ENCODE results near the gene METRNL. TPM values are rescaled to one million over a fixed set of nuclear protein-coding genes. Genes with fewer than 3 reads are reported as not detected.
A peak's percentile ranks its signal among the peaks of the same experiment; 100 is the strongest.
"Not testable (repeated sequence)": the region's sequence is repeated elsewhere in the genome, so short reads cannot be mapped to it uniquely, and the experiment has no call there.

The METRNL gene
- total RNA-seq, 1 donor from 2014 or later, result 63.8 TPM

DNA sequence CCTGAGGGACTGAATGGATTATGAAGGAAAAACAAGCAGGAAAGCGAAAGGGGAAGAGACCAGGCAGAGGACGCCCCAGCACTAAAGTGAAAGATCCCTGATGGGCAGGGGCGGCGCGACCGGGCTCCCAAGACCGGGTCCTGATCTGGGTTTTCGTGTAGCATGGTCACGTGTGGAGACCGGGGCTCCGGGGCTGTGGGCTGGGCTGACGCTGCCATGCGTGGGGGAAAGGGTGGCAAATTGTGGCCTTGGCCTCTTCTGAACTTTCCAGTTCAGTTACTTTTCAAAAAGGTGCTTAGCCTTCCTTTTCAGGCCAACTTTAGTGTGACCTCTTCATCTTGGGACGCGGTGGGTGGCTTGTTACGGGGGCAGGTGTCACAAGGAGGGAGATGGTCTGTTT lies 57.5 kb downstream of the METRNL start:
- H3K27ac Mint-ChIP-seq (ENCODE audit: unreplicated experiment), result no peak overlapping the region
- DNase-seq (ENCODE audit: low spot score), result peak; percentile 79
- H3K9me3 Mint-ChIP-seq (ENCODE audit: low read depth), result peaks cover 4% of the 10 kb centered on the region
- TF ChIP-seq, protein P1, sequence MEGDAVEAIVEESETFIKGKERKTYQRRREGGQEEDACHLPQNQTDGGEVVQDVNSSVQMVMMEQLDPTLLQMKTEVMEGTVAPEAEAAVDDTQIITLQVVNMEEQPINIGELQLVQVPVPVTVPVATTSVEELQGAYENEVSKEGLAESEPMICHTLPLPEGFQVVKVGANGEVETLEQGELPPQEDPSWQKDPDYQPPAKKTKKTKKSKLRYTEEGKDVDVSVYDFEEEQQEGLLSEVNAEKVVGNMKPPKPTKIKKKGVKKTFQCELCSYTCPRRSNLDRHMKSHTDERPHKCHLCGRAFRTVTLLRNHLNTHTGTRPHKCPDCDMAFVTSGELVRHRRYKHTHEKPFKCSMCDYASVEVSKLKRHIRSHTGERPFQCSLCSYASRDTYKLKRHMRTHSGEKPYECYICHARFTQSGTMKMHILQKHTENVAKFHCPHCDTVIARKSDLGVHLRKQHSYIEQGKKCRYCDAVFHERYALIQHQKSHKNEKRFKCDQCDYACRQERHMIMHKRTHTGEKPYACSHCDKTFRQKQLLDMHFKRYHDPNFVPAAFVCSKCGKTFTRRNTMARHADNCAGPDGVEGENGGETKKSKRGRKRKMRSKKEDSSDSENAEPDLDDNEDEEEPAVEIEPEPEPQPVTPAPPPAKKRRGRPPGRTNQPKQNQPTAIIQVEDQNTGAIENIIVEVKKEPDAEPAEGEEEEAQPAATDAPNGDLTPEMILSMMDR (IDR thresholded peaks at IDR 0.05), result no peak
- H3K27me3 Mint-ChIP-seq (ENCODE audit: low read depth), result peaks cover 5% of the 10 kb centered on the region
- no peak overlapping the region for H3K4me3 Mint-ChIP-seq (ENCODE audit: unreplicated experiment)
- H3K4me1 Mint-ChIP-seq (ENCODE audit: low read depth), result peaks cover 3% of the 10 kb centered on the region
- H3K36me3 Mint-ChIP-seq (ENCODE audit: low read depth), result no peaks in the 10 kb centered on the region

DNA sequence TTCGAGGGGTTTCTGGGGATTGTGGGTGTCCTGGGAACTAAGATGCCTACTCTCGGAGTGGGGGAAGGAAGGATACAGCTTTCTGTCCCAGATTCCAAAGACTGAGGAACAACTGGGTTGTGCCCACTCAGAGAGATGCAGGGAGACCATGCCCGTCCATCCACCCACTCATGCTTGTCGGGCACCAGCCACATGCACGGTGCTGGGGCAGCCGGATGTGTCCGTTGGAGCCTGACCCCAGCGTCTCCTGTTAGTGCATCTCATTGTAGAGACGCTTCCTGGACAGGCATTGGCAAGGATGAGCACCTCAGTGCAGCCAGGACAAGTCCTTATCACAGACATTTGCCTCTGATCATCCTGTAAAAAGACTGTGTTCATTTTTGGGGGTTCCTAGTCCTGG lies 58.1 kb downstream of the METRNL start:
- Mint-ChIP-seq H3K27me3 (ENCODE audit: low read depth) (peaks cover 5% of the 10 kb centered on the region), H3K27ac (ENCODE audit: unreplicated experiment) (no peak overlapping the region), H3K4me3 (ENCODE audit: unreplicated experiment) (no peak overlapping the region), H3K4me1 (ENCODE audit: low read depth) (peaks cover 3% of the 10 kb centered on the region), H3K9me3 (ENCODE audit: low read depth) (peaks cover 9% of the 10 kb centered on the region), H3K36me3 (ENCODE audit: low read depth) (peaks cover 3% of the 10 kb centered on the region)
- DNase-seq (ENCODE audit: low spot score), result peak; percentile 57
- TF ChIP-seq, protein P1 (IDR thresholded peaks at IDR 0.05), result no peak

DNA sequence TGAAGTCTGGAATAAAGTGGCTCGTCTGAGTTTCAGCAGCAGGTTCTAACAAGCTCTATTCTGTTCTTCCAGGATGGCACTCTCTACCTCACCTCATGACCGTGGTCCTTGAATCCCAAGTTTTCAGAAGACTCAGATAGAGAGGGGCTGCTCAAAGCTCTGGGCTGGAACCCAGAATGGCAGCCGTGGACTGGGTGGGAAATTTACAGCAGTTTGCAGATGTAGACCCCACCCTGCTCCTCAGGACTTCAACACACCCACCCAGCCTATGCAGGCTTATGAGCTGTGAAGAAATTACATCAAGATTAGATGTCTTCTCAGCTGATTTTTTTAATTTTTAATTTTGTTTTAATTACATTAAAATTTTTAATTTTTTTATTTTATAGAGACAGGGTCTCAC lies 59.4 kb downstream of the METRNL start:
- Mint-ChIP-seq H3K4me1 (ENCODE audit: low read depth) (no peaks in the 10 kb centered on the region), H3K4me3 (ENCODE audit: unreplicated experiment) (no peak overlapping the region), H3K27ac (ENCODE audit: unreplicated experiment) (no peak overlapping the region), H3K27me3 (ENCODE audit: low read depth) (peaks cover 3% of the 10 kb centered on the region), H3K9me3 (ENCODE audit: low read depth) (peaks cover 16% of the 10 kb centered on the region), H3K36me3 (ENCODE audit: low read depth) (peaks cover 5% of the 10 kb centered on the region)
- TF ChIP-seq, protein P1 (IDR thresholded peaks at IDR 0.05), result no peak
- DNase-seq (ENCODE audit: low spot score), result peak; percentile 12

DNA sequence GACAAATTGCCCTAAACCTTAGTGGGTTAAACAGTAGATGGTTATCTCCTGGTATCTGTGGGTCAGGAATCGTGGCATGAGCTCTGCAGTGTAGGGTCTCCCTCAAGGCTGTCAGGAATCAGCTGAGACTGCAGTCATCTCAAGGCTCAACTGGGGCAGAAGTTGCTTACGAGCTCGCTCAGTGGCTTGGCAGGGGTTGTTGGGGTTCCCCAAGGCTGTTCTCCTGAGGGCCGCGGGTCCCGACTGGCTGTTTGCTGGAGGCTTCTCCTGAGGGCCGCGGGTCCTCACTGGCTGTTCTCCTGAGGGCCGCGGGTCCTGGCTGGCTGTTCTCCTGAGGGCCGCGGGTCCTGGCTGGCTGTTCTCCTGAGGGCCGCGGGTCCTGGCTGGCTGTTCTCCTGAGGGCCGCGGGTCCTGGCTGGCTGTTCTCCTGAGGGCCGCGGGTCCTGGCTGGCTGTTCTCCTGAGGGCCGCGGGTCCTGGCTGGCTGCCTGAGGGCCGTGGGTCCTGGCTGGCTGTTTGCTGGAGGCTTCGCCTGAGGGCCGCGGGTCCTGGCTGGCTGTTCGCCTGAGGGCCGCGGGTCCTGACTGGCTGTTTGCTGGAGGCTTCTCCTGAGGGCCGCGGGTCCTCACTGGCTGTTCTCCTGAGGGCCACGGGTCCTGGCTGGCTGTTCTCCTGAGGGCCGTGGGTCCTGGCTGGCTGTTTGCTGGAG lies 60.3 kb downstream of the METRNL start:
- not testable (repeated sequence) for H3K36me3 Mint-ChIP-seq (ENCODE audit: low read depth); H3K27me3 Mint-ChIP-seq (ENCODE audit: low read depth); H3K27ac Mint-ChIP-seq (ENCODE audit: unreplicated experiment); H3K4me1 Mint-ChIP-seq (ENCODE audit: low read depth); H3K4me3 Mint-ChIP-seq (ENCODE audit: unreplicated experiment)
- peaks cover 16% of the 10 kb centered on the region for H3K9me3 Mint-ChIP-seq (ENCODE audit: low read depth)
- DNase-seq (ENCODE audit: low spot score), result peak; percentile 59

DNA sequence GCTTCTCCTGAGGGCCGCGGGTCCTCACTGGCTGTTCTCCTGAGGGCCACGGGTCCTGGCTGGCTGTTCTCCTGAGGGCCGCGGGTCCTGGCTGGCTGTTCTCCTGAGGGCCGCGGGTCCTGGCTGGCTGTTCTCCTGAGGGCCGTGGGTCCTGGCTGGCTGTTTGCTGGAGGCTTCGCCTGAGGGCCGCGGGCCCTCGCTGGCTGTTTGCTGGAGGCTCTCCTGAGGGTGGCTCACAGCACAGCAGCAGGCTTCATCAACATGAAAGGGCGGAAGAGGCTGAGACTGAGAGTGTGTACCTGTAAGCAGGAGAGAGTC lies 60.8 kb downstream of the METRNL start:
- H3K36me3 Mint-ChIP-seq (ENCODE audit: low read depth); H3K27me3 Mint-ChIP-seq (ENCODE audit: low read depth); H3K27ac Mint-ChIP-seq (ENCODE audit: unreplicated experiment); H3K4me3 Mint-ChIP-seq (ENCODE audit: unreplicated experiment): not testable (repeated sequence)
- Mint-ChIP-seq H3K9me3 (ENCODE audit: low read depth) (peaks cover 16% of the 10 kb centered on the region), H3K4me1 (ENCODE audit: low read depth) (peaks cover 14% of the 10 kb centered on the region)
- DNase-seq (ENCODE audit: low spot score), result peak; percentile 26

DNA sequence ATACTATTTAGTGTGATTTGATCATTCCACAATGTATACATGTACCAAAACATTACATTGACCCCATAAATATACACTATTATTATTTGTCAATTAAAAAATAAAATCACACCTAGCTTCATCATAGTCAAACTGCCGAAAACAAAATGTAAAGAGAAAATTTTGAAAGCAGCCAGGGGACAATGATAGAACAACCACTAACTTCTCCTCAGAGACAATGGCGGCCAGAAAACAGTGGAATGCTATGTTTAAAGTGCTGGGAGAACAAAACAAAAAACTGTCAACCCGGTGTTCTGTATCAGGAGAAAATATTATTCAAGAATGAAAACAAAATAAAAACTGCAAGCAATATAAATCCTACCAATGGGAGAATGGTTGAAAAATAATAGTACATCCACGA lies 63.2 kb downstream of the METRNL start:
- Mint-ChIP-seq H3K36me3 (ENCODE audit: low read depth) (peaks cover 5% of the 10 kb centered on the region), H3K27me3 (ENCODE audit: low read depth) (no peaks in the 10 kb centered on the region), H3K4me1 (ENCODE audit: low read depth) (peaks cover 15% of the 10 kb centered on the region), H3K27ac (ENCODE audit: unreplicated experiment) (no peak overlapping the region), H3K9me3 (ENCODE audit: low read depth) (peaks cover 16% of the 10 kb centered on the region), H3K4me3 (ENCODE audit: unreplicated experiment) (no peak overlapping the region)
- no peak for DNase-seq (ENCODE audit: low spot score)
- TF ChIP-seq, protein P1 (IDR thresholded peaks at IDR 0.05), result no peak

All from chondrocyte (in vitro differentiated cells).